A673 (cell line): Measurements from ENCODE around the gene CDH7.

ENCODE experiments used
- CTCF ChIP-seq: fragments of 300-800, 200-600 bp; sonication (generic); conservative IDR thresholded peaks from 2 replicates; pipeline ENCODE4 v1.5.1; 2017; ENCODE audit warnings: low read depth, mild to moderate bottlenecking, antibody characterized with exemption, low read length, moderate library complexity, mixed read lengths
- EZH2 ChIP-seq: fragments of 200-600 bp; sonication (generic); IDR thresholded peaks from 2 replicates; pipeline ENCODE4 v1.6.1; 2017; ENCODE audit warnings: borderline replicate concordance, low read depth, mild to moderate bottlenecking, mixed read lengths, antibody characterized with exemption, low read length; ENCODE audit not compliant: poor library complexity, severe bottlenecking

DNA sequence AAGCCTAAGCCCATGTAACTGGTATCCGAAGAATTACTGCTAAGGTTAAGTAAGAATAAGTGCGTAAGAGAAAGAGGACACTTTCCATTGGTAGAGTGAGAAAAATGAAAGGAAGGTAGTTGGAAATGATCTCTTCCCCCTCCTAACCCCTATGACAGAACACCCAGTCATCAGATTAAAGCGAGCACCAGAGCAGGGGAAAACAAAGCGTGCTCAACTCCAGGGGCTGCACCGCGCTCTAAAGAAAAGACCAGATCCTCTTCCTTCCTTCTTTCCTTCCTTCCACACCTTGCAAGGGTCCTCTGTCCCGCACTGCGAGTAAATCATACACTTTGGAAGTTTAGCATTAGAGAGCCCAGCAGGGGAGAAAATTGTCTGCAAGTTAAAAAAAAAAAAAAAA lies 971 bp upstream of the CDH7 start:
- no peak for TF ChIP-seq CTCF
- TF ChIP-seq EZH2: no peak
